ENCODE data around the gene LRRC7. TPM values are rescaled to one million over a fixed set of nuclear protein-coding genes. Genes with fewer than 3 reads are reported as not detected.
A peak's percentile ranks its signal among the peaks of the same experiment; 100 is the strongest.

Gene LRRC7
- total and polyA plus RNA-seq, 4 donors, result 6.1 TPM; not detected in 3

- Histone ChIP-seq H3K4me3 (no peak overlapping the region), H3K27ac (ENCODE audit: low read depth in 1 of 2, low read length in 1 of 2) (no peak overlapping the region), H3K27me3 (ENCODE audit: control insufficient read depth in 3 of 3, insufficient read depth in 3 of 3, low read length in 2 of 3) (no peaks in the 10 kb centered on the region), H3K9ac (ENCODE audit: insufficient read depth in 1 of 2, low read length in 2 of 2) (no peak overlapping the region), H3K9me3 (ENCODE audit: control insufficient read depth in 4 of 4, insufficient read depth in 3 of 4, low read length in 3 of 4) (no peaks in the 10 kb centered on the region), H3K4me1 (ENCODE audit: control insufficient read depth in 5 of 5, insufficient read depth in 5 of 5, low read length in 5 of 5) (no peaks in the 10 kb centered on the region), H3K36me3 (ENCODE audit: control insufficient read depth in 4 of 4, insufficient read depth in 4 of 4, low read length in 4 of 4) (no peaks in the 10 kb centered on the region)
- 81 to 87% methylated on average over 2 of the region's 2 CpGs for WGBS, 2 donors
- TF ChIP-seq CTCF (IDR thresholded peaks at IDR 0.05; ENCODE audit: control extremely low read depth, extremely low read depth), result no peak
- ATAC-seq (ENCODE audit: insufficient read depth, low FRiP score), result no peak
- DNase-seq, result no peak
Measured at GRCh38 chr1:69662321-69662720, 94.6 kb downstream of the LRRC7 start.

DNA sequence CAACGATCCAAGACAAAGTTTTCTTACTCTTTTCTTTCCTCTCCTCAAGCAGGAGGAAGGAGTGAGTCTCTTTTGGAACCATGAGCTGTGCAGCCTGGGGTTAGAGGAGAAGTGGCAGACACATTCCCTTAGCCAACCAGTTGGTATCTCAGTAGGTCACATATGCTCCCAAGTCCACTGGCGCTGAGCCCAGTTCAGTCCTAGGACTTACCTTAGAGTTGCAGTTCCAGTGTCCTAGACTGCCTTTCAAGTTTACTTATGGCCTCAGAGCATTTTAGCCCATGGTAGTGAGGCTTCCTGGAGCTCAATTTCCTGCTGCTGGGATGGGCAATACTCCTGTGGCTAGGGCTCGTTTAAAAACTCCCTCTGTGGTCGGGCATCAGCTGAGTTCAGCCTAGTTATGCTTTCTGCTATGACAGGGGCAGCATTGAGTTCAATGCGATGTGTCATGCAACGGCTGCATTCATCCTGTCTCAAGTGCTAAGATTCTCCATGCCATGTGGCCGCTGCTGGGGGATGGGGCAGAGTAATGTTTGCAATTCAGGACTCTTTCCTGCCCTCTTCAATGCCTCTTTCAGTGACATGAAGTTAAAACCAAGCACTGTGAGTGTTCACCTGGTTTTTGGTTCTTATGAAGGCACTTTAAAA lies 103.8 kb downstream of the LRRC7 start:
- H3K9me3 ChIP-seq (ENCODE audit: control insufficient read depth in 4 of 4, insufficient read depth in 3 of 4, low read length in 3 of 4), result no peaks in the 10 kb centered on the region
- no peaks in the 10 kb centered on the region for H3K27me3 ChIP-seq (ENCODE audit: control insufficient read depth in 3 of 3, insufficient read depth in 3 of 3, low read length in 2 of 3)
- no peaks in the 10 kb centered on the region for H3K36me3 ChIP-seq (ENCODE audit: control insufficient read depth in 4 of 4, insufficient read depth in 4 of 4, low read length in 4 of 4)
- H3K9ac ChIP-seq (ENCODE audit: insufficient read depth in 1 of 2, low read length in 2 of 2), result no peak overlapping the region
- H3K4me3 ChIP-seq, result no peak overlapping the region
- DNase-seq (no peak), ATAC-seq (ENCODE audit: insufficient read depth, low FRiP score) (no peak)
- WGBS, 2 donors, result 73 to 77% methylated on average over 7 of the region's 7 CpGs
- H3K4me1 ChIP-seq (ENCODE audit: control insufficient read depth in 5 of 5, insufficient read depth in 5 of 5, low read length in 5 of 5), result no peaks in the 10 kb centered on the region
- no peak overlapping the region for H3K27ac ChIP-seq (ENCODE audit: low read depth in 1 of 2, low read length in 1 of 2)
- TF ChIP-seq CTCF (IDR thresholded peaks at IDR 0.05; ENCODE audit: control extremely low read depth, extremely low read depth), result no peak

DNA sequence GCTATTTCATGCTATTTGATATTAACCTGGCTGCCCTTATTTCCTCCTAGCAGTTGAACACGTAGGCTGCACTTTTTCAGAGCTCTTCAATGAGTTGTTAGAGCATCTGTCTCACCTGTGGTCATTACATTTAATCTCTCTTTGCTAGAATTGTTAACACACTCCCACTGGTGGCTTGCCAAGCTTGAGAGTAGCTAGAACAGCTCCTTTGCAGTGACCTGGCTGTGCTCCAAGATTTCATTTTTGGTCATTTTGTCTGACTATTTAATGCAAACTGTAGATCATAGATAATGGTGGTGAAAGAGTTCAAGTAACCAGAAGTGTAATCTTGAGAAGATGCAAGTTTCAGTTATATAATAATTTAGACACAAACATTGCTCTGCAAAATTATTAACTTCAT lies 105.6 kb downstream of the LRRC7 start:
- no peaks in the 10 kb centered on the region for H3K4me1 ChIP-seq (ENCODE audit: control insufficient read depth in 5 of 5, insufficient read depth in 5 of 5, low read length in 5 of 5)
- no peaks in the 10 kb centered on the region for H3K36me3 ChIP-seq (ENCODE audit: control insufficient read depth in 4 of 4, insufficient read depth in 4 of 4, low read length in 4 of 4)
- 47 to 61% methylated on average over 1 of the region's 1 CpG for WGBS, 2 donors
- H3K4me3 ChIP-seq, result no peak overlapping the region
- no peak overlapping the region for H3K9ac ChIP-seq (ENCODE audit: insufficient read depth in 1 of 2, low read length in 2 of 2)
- no peaks in the 10 kb centered on the region for H3K9me3 ChIP-seq (ENCODE audit: control insufficient read depth in 4 of 4, insufficient read depth in 3 of 4, low read length in 3 of 4)
- ATAC-seq (ENCODE audit: insufficient read depth, low FRiP score) (no peak), DNase-seq (peak; percentile 13 to 57 (median 27))
- no peak for TF ChIP-seq CTCF (IDR thresholded peaks at IDR 0.05; ENCODE audit: control extremely low read depth, extremely low read depth)
- H3K27me3 ChIP-seq (ENCODE audit: control insufficient read depth in 3 of 3, insufficient read depth in 3 of 3, low read length in 2 of 3), result no peaks in the 10 kb centered on the region
- H3K27ac ChIP-seq (ENCODE audit: low read depth in 1 of 2, low read length in 1 of 2), result no peak overlapping the region

DNA sequence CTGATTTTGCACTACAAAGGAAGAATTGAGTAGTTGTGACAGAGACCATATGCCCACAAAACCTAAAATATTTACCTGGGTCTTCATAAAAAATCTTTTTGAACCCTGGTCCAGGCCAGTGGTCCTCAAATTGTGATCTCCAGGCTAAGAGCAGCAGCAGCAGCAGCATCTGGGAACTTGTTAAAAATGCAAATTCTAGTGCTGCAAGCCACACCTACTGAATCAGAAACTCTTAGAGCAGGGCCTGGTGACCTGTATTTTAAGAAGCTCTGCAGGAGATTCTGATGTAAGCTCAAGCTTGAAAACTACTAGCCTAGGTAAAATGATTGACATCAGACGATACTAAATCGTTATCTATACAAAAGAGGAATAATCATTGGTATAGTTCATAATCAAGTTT lies 112.2 kb downstream of the LRRC7 start:
- no peak for ATAC-seq (ENCODE audit: insufficient read depth, low FRiP score)
- no peak for TF ChIP-seq CTCF (IDR thresholded peaks at IDR 0.05; ENCODE audit: control extremely low read depth, extremely low read depth)
- H3K27ac ChIP-seq (ENCODE audit: low read depth in 1 of 2, low read length in 1 of 2), result no peak overlapping the region
- H3K27me3 ChIP-seq (ENCODE audit: control insufficient read depth in 3 of 3, insufficient read depth in 3 of 3, low read length in 2 of 3), result no peaks in the 10 kb centered on the region
- no peaks in the 10 kb centered on the region for H3K36me3 ChIP-seq (ENCODE audit: control insufficient read depth in 4 of 4, insufficient read depth in 4 of 4, low read length in 4 of 4)
- no peaks in the 10 kb centered on the region for H3K9me3 ChIP-seq (ENCODE audit: control insufficient read depth in 4 of 4, insufficient read depth in 3 of 4, low read length in 3 of 4)
- H3K9ac ChIP-seq (ENCODE audit: insufficient read depth in 1 of 2, low read length in 2 of 2), result no peak overlapping the region
- H3K4me3 ChIP-seq, result no peak overlapping the region
- H3K4me1 ChIP-seq (ENCODE audit: control insufficient read depth in 5 of 5, insufficient read depth in 5 of 5, low read length in 5 of 5), result no peaks in the 10 kb centered on the region
- WGBS, 2 donors, result 95 to 96% methylated on average over 2 of the region's 2 CpGs
- DNase-seq, result no peak

All from lung (tissue), 12 donors.